HL-60 (cell line): ENCODE data around the gene BACH1.
A peak's percentile ranks its signal among the peaks of the same experiment; 100 is the strongest.

Source experiments
- DNase-seq, 2 experiments: peaks; one replicate each; pipeline ENCODE4 v3.0.0-alpha.2; 2010 to 2020; ENCODE audit warnings: low read depth in 1 of 2, low spot score in 1 of 2
- H3K27ac ChIP-seq: fragments of 250-450 bp; sonication (Bioruptor Pico); replicated peaks from 2 replicates; pipeline ENCODE4 v1.5.1; 2020; ENCODE audit warnings: mild to moderate bottlenecking, moderate library complexity
- H3K27me3 ChIP-seq: fragments of 250-450 bp; sonication (Bioruptor Pico); 2 replicates; pipeline ENCODE4 v1.5.1; 2021; ENCODE audit warnings: mild to moderate bottlenecking, moderate library complexity; ENCODE audit not compliant: insufficient read depth, poor library complexity, severe bottlenecking
- H3K4me3 ChIP-seq: replicated peaks from 2 replicates; pipeline ENCODE4 v1.5.1; 2011; ENCODE audit warnings: mild to moderate bottlenecking, control low read depth, low read length; ENCODE audit not compliant: insufficient read depth
- CTCF ChIP-seq: IDR thresholded peaks from one replicate; pipeline ENCODE4 v1.5.1; 2011; ENCODE audit warnings: low read length, control low read depth, inconsistent platforms; ENCODE audit not compliant: insufficient read depth
- GABPA ChIP-seq: IDR thresholded peaks from 2 replicates; pipeline ENCODE4 v1.6.1; 2012; ENCODE audit warnings: low read depth
- POLR2AphosphoS5 ChIP-seq: IDR thresholded peaks from 2 replicates; pipeline ENCODE4 v1.6.1; 2012; ENCODE audit warnings: low read depth
- REST ChIP-seq: IDR thresholded peaks from 2 replicates; pipeline ENCODE4 v1.6.1; 2012; ENCODE audit warnings: low read depth; ENCODE audit not compliant: insufficient replicate concordance
- SPI1 ChIP-seq: IDR thresholded peaks from 2 replicates; pipeline ENCODE4 v1.6.1; 2012; ENCODE audit warnings: low read depth, mild to moderate bottlenecking, borderline replicate concordance

Gene BACH1

GRCh38 chr21:29332461-29333362 lies 34.0 kb downstream of the BACH1 start:
- no peak for TF ChIP-seq POLR2AphosphoS5
- TF ChIP-seq GABPA, result no peak
- no peak for TF ChIP-seq REST
- TF ChIP-seq SPI1, result no peak
- no peak for TF ChIP-seq CTCF
- Histone ChIP-seq H3K27ac (no peak overlapping the region), H3K27me3 (no peaks in the 10 kb centered on the region), H3K4me3 (no peak overlapping the region)
- no peak for DNase-seq

GRCh38 chr21:29333406-29333805 lies 34.7 kb downstream of the BACH1 start:
- Histone ChIP-seq H3K27ac (no peak overlapping the region), H3K4me3 (no peak overlapping the region)
- no peak for TF ChIP-seq SPI1

GRCh38 chr21:29334717-29335428 lies 36.2 kb downstream of the BACH1 start:
- 0 out of 2 replicates have a peak overlapping the region, but pooled peaks have one; percentile 27 for H3K27ac ChIP-seq
- no peak for TF ChIP-seq GABPA
- TF ChIP-seq POLR2AphosphoS5, result no peak
- no peak for TF ChIP-seq REST
- TF ChIP-seq SPI1, result no peak
- TF ChIP-seq CTCF, result no peak
- no peaks in the 10 kb centered on the region for H3K27me3 ChIP-seq
- H3K4me3 ChIP-seq, result no peak overlapping the region
- DNase-seq, result peak; percentile 72 to 79

More at GRCh38 chr21:29333406-29333805, 34.7 kb downstream of the BACH1 start:
- DNase-seq, result no peak
- H3K27me3 ChIP-seq, result no peaks in the 10 kb centered on the region

- Histone ChIP-seq H3K4me3 (no peak overlapping the region), H3K27me3 (no peaks in the 10 kb centered on the region), H3K27ac (no peak overlapping the region)
- DNase-seq, result no peak
- TF ChIP-seq CTCF (no peak), POLR2AphosphoS5 (no peak), GABPA (no peak), SPI1 (no peak), REST (no peak)
Measured at GRCh38 chr21:29335720-29336119, 37.0 kb downstream of the BACH1 start.
